GM12878 (cell line): ENCODE data around the gene GRIFIN. TPM values are rescaled to one million over a fixed set of nuclear protein-coding genes. Genes with fewer than 3 reads are reported as not detected.

Experiments used
- ATAC-seq: fragments of 200-7000 bp; cut with Tn5 transposase; 3 replicates; pipeline ENCODE4 v1.9.1; 2020; ENCODE audit warnings: mild to moderate bottlenecking, moderate library complexity
- BruUV-seq: library from RNA; stranded (reverse); fragments of 400-500 nt; replicated peaks from 2 replicates; lab custom pipeline; 2021; lab: Mats Ljungman, UMichigan
- CTCF ChIA-PET: fragments of 300-600 bp; sonication (Branson Sonifier 250); formaldehyde crosslinking; extraction: SDS; loops from one replicate; lab custom pipeline; 2021; ENCODE audit warnings: inconsistent platforms; lab: Yijun Ruan, JAX
- POLR2A ChIA-PET: fragments of 350-600 bp; formaldehyde crosslinking; extraction: SDS; loops from one replicate; lab custom pipeline; 2021; ENCODE audit warnings: inconsistent platforms; lab: Charles Lee
- RAD21 ChIA-PET: fragments of 300-600 bp; sonication (Branson Sonifier 250); formaldehyde crosslinking; loops from one replicate; lab custom pipeline; 2023; ENCODE audit warnings: antibody characterized with exemption; ENCODE audit not compliant: unreplicated experiment; lab: Charles Lee
- SMC1A ChIA-PET: fragments of 300-600 bp; sonication (Branson Sonifier 250); formaldehyde crosslinking; loops from one replicate; lab custom pipeline; 2023; ENCODE audit not compliant: unreplicated experiment, uncharacterized antibody; lab: Charles Lee
- DNase-seq: peaks from one replicate; pipeline ENCODE4 v3.0.0-alpha.2; 2011; ENCODE audit warnings: low read depth, low spot score
- FAIRE-seq: peaks from 3 replicates; lab custom pipeline; 2011; peaks lifted over from hg19 to GRCh38; lab: Jason Lieb, UNC
- H2AFZ ChIP-seq: 2 replicates; pipeline ENCODE4 v1.6.0; 2011; ENCODE audit warnings: low read depth, low read length, control low read depth; ENCODE audit not compliant: control insufficient read depth
- H3K27ac ChIP-seq: 2 replicates; pipeline ENCODE4 v1.5.1; 2011; ENCODE audit warnings: control low read depth; ENCODE audit not compliant: control insufficient read depth, insufficient read depth
- H3K27me3 ChIP-seq, 2 experiments: replicated peaks in 1 of 2; 2 replicates each; pipeline versions ENCODE4 v1.6.0 to v1.6.1; 2011; ENCODE audit warnings: low read length in 1 of 2; ENCODE audit not compliant: control insufficient read depth in 2 of 2, insufficient read depth in 2 of 2
- H3K36me3 ChIP-seq, 2 experiments: 2 replicates each; pipeline ENCODE4 v1.5.1; 2011; ENCODE audit warnings: low read length in 1 of 2; ENCODE audit not compliant: control insufficient read depth in 2 of 2, insufficient read depth in 2 of 2
- H3K4me1 ChIP-seq: 2 replicates; pipeline ENCODE4 v1.6.1; 2011; ENCODE audit warnings: mild to moderate bottlenecking, low read length, moderate library complexity, mixed read lengths; ENCODE audit not compliant: control insufficient read depth, insufficient read depth
- H3K4me2 ChIP-seq: 2 replicates; pipeline ENCODE4 v1.6.0; 2011; ENCODE audit warnings: control low read depth; ENCODE audit not compliant: control insufficient read depth, insufficient read depth
- H3K4me3 ChIP-seq: fragments of 200-600 bp; sonication (generic); 2 replicates; pipeline ENCODE4 v1.5.1; 2016
- H3K79me2 ChIP-seq: 2 replicates; pipeline ENCODE4 v1.6.0; 2011; ENCODE audit warnings: low read length; ENCODE audit not compliant: control insufficient read depth, insufficient read depth
- H3K9ac ChIP-seq: 2 replicates; pipeline ENCODE4 v1.8.0; 2011; ENCODE audit warnings: low read length, control low read depth, mixed read lengths; ENCODE audit not compliant: control insufficient read depth, insufficient read depth
- H3K9me3 ChIP-seq: replicated peaks from 3 replicates; pipeline ENCODE4 v1.5.1; 2011; ENCODE audit warnings: mild to moderate bottlenecking, low read length; ENCODE audit not compliant: control insufficient read depth, insufficient read depth
- H4K20me1 ChIP-seq: 2 replicates; pipeline ENCODE4 v1.6.0; 2011; ENCODE audit not compliant: control insufficient read depth, insufficient read depth
- ELK1 ChIP-seq: IDR thresholded peaks from 2 replicates; pipeline ENCODE4 v1.6.1; 2012; ENCODE audit warnings: low read depth, low read length, improper control_type of control experiment
- SKIL ChIP-seq: fragments of 450-650 bp; IDR thresholded peaks from 2 replicates; pipeline ENCODE4 v1.6.1; 2017; ENCODE audit warnings: mild to moderate bottlenecking, low read depth, inconsistent platforms; ENCODE audit not compliant: poor library complexity, severe bottlenecking
- ZBTB33 ChIP-seq: fragments of 450-650 bp; IDR thresholded peaks from 2 replicates; pipeline ENCODE4 v1.6.1; 2017; ENCODE audit warnings: mild to moderate bottlenecking
- WGBS: methylation state at CpG from one replicate; pipeline ENCODE4 v1.1.6; 2016; ENCODE audit warnings: low lambda C conversion rate; ENCODE audit not compliant: insufficient replicate concordance, insufficient coverage; ENCODE audit errors: missing lambda C conversion rate; 5-methylcytosine and 5-hydroxymethylcytosine counted together
- in situ Hi-C: fragments of 300-500 bp; cut with MboI; formaldehyde crosslinking; loops from 9 replicates; pipeline ENCODE4 v1.14.3; 2018; ENCODE audit warnings: mixed read lengths
- intact Hi-C: fragments of 100-400 bp; cut with micrococcal nuclease; formaldehyde crosslinking; loops from one replicate; pipeline ENCODE4 v1.14.2; 2022; ENCODE audit not compliant: unreplicated experiment
- polyA plus RNA-seq, 11 experiments: library from polyadenylated mRNA; depleted of rRNA in 4 of 11; unstranded in 6 of 11; stranded (reverse) in 5 of 11; fragments of >200 nt; fragmentation: Nextera tagmentation in 4 of 11; fragmentation: Illumina TruSeq in 1 of 11; extraction: Ambion mirVana in 4 of 11; extraction: Trizol in 1 of 11; gene quantifications; 1 replicate in 1 of 11; 2 replicates in 10 of 11; pipeline versions ENCODE4 v1.2.1 to v1.2.3, GENCODE V29; 2011 to 2016; ENCODE audit warnings: inconsistent platforms in 2 of 11, missing spikeins in 2 of 11, low read depth in 1 of 11
- total RNA-seq, 4 experiments: library from RNA; depleted of rRNA in 3 of 4; stranded (reverse); fragments of >200 nt in 3 of 4; fragmentation: Illumina TruSeq in 1 of 4; extraction: Trizol in 1 of 4; gene quantifications; 2 replicates each; pipeline versions ENCODE4 v1.2.1 to v1.2.3, GENCODE V29; 2013 to 2021

GRIFIN gene
- total and polyA plus RNA-seq, 10 of the 15 experiments (the other 5 are each of a cell fraction or from before 2014, with no cell fraction given), result not detected

GRCh38 chr7:2483494-2483893, 7.3 kb upstream of the GRIFIN start:
- POLR2A ChIA-PET, result interaction anchor here (0.6 kb wide), 1 partner anchor 185 kb away, joined by 3 read pairs; no protein-coding TSS in a partner anchor

More at GRCh38 chr7:2483494-2483893, 7.3 kb upstream of the GRIFIN start:
- TF ChIP-seq SKIL, result no peak
- no peak for TF ChIP-seq ELK1
- TF ChIP-seq ZBTB33, result no peak
- Histone ChIP-seq H3K36me3 (no peaks in the 10 kb centered on the region), H3K27ac (no peak overlapping the region), H3K4me2 (no peak overlapping the region), H3K4me1 (no peaks in the 10 kb centered on the region), H3K27me3 (no peaks in the 10 kb centered on the region), H2AFZ (no peak overlapping the region), H3K4me3 (no peak overlapping the region), H3K79me2 (no peaks in the 10 kb centered on the region), H3K9ac (no peak overlapping the region), H4K20me1 (no peaks in the 10 kb centered on the region), H3K9me3 (no peaks in the 10 kb centered on the region; the same call in 1 of the 3 replicates)
- ChIA-PET CTCF (interaction anchor here (0.7 to 1.4 kb wide), 4 partner anchors 13 to 226 kb away, joined by 3 to 6 read pairs (median 3); no protein-coding TSS in a partner anchor), RAD21 (no interaction called here), SMC1A (interaction anchor here (0.5 to 1.7 kb wide), 2 partner anchors 35 to 226 kb away, joined by 3 to 5 read pairs; no protein-coding TSS in a partner anchor)
- in situ Hi-C loops (no loop called here), intact Hi-C loops (no loop called here)
- WGBS, result 27% methylated on average over 5 of the region's 5 CpGs
- no peak for FAIRE-seq
- ATAC-seq, result no peak
- BruUV-seq, result no TSS peak
- DNase-seq, result no peak
